Activated T-helper 1 cell treated with Interleukin-2 at 50 U/mL for 16 hours (primary cell): ENCODE results near the gene BSN.

Source experiments
- DNase-seq: peaks from one replicate; pipeline ENCODE4 v3.0.0-alpha.2; 2020; ENCODE audit warnings: low read depth

BSN gene

DNA sequence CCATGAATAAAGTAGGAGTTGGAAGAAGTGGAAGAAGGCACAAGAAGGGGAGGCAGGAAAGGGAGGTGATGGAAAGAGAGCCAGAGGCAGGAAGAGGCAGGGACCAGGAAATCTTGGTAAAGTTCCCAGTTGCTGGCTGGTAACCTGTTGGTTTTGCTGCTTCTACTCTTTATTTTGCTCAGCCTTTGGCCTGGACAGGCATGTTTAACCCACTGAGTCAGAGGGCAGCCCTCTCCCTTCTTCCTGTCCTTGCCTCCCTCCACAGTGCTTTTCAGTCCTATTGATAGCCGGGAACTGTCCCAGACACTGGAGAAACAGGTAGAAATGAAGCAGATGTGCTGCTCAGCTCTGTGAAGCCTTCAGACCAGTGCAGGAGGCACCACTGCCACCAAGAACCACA, 76.5 kb downstream of the BSN start:
- no peak for DNase-seq

DNA sequence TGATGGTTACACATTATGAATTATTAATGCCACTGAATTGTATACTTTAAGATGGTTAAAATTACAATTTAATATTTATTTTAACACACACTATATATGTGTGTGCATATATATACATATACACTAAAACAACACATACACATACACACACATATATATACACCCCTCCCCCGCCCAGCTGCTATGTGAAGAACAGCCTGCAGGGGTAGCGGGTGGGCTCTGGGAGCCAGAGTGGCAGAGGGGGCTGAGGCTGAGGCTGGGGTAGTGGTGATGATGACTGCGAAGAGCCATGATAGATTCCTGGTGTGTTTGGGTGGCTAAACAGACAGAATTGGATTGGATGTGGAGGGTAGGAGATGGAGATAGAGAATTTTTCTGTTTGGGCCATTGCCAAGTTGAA, 80.5 kb downstream of the BSN start:
- no peak for DNase-seq

DNA sequence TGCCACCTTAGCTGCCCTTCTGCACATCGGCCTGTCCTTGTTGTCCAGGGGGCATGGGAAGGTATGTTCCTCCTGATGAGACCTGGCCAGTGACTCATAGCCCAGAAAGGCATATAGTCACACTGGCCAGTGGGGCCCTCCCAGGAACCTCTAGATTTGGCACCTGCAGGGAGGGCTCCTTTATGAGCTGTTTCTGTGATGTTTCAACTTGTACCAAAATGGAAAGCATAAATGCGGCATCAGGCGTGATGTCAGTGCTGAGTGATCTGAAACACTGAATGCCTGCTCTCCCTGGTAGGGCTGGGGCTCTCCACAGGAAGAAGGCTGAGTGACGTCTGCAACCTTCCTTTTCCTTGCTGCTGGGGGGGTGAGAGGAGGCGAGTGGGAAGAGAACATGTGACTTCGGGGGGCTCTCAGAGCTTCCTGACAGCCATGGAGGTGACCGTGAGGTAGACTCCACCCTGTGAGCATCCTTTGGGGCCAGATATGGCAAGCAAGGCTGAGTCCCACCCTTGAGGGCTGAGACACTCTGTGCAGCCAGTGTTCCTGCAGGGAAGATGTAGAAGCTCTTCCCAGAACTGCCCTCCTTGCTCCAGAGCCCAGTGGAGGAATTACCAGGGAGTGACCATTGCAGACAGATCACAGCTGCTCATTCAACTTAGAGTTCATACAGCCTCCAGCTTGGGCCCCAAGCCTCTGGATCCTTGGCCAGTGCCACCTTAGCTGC, 82.8 kb downstream of the BSN start:
- DNase-seq = no peak

DNA sequence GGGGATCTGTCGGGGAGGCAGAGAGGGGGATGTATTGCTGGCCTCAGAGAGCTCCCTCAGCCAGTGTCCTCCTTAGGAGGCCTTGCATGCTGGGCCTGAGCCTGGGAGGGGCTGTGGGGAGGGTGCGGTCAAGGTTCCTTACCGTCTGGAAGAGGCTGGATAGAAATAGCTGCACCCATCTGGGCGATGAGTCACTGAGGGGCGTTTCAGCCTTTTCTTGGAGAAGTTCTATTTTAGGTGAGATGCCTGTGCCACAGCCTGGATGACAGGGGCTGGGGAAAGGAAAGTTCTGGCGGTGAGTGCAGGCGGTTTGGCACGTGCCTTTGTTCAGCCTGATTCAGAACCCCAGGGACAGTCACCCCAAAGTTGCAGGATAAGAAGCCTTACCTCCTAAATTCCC, 84.2 kb downstream of the BSN start:
- no peak for DNase-seq

DNA sequence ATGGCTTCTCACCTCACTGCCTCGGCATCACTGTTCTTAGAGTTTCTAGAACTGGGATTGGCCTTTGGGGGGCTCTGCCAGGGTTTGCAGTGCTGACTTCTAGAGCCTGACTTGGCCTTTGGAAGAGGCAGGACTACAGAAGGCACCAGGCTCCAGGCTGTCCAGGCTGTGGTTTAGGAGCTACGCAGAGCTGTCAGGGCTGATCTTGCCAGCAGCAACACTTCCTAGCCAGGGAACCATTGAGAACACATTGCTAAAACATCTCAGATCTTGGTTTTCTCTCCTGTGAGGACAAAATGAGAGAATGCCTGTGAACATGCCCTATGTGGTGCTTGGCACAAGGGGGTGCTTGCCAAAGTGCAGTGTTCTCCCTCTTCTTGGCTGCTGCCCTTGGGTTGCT, 85.3 kb downstream of the BSN start:
- DNase-seq = no peak

DNA sequence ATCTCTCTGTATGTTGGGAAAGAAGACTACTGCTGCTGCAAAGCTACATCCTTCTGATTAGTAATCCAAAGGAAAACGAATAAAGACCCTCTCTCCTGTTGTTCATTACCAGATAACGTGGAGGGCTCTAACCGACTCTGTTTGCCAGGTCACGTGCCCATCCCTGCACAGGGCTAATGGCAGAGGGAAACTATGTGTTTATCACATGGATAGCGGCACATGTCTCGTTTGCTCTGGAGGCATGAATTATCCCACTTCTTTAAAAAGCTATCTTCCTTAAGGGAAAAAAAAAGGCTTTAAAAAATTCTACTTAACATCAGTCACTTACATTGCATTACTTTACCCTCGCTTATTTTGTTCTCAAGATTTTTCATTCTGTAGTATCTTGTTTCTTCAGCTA, 87.0 kb downstream of the BSN start:
- DNase-seq = no peak

DNA sequence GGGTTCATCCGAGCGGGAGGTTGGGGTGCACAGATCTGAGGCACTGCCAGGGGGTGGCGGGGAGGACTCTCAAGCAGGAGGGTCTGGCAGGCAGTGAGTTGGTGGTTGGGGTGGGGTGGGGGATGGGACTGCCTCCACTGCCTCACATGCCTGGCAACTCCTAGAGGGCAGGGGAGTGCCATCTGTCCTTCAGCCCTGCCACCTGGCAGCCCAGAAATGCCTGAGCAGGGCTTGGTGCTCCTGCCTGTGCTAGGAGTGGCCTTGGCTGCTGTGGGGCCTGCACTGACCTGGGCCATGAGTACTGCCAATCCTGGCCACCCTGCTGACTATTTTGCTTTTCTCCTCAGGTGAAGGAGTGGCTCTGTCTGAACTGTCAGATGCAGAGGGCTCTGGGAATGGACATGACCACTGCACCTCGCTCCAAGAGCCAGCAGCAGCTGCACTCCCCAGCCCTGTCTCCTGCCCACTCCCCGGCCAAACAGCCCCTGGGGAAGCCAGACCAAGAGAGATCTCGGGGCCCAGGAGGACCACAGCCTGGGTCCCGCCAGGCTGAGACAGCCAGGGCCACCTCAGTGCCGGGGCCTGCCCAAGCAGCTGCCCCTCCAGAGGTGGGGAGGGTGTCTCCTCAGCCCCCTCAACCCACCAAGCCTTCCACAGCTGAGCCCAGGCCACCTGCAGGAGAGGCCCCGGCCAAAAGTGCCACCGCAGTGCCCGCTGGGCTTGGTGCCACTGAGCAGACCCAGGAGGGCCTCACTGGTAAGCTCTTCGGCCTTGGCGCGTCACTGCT, 87.8 kb downstream of the BSN start:
- DNase-seq = no peak

DNA sequence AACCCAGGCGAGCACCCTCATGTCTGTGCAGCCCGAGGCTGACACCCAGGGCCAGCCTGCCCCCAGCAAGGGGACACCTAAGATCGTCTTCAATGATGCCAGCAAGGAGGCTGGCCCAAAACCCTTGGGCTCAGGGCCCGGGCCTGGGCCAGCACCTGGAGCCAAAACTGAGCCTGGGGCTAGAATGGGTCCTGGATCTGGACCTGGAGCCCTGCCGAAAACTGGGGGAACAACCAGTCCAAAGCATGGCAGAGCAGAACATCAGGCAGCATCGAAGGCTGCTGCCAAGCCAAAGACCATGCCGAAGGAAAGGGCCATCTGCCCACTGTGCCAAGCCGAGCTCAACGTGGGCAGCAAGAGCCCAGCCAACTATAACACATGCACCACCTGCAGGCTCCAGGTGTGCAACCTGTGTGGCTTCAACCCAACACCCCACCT, 88.5 kb downstream of the BSN start:
- no peak for DNase-seq

DNA sequence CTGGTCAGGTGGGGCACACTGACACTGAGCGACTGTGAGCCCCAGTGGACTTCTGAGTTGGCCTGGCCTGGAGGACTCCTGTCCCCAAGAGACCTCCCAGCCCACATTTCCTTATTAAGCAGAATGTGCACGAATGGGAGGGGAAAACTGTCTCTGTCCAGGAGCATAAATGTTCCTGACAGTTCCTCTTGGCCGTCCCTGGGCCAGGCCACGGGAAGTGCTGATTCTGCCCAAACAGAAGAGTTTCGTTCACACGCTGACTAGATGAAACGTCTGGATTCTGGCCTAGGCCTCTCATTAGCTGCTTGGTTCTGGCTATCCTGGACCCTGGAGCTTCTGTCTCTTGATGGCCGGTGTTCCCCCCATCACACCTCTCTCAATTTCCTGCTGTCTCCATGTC, 90.4 kb downstream of the BSN start:
- DNase-seq = no peak

DNA sequence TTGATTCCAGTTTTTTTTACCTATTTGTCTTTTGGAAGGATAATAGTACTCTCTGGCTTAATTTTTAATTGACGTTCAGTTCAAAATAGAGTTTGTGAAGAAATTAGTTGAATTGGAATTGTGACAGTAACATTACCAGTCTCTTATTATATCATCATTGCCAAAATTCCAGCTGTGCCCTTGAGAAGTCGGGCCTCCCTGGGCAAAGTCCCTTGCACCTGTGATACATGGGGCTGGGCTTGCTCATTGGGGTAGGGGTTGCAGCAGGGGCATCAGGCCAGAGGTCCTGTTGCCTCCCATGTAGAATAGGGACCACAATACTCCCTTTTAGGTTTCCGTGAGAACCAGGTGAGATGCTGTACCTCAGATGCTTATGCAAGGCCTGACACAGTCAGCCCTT, 92.0 kb downstream of the BSN start:
- no peak for DNase-seq

DNA sequence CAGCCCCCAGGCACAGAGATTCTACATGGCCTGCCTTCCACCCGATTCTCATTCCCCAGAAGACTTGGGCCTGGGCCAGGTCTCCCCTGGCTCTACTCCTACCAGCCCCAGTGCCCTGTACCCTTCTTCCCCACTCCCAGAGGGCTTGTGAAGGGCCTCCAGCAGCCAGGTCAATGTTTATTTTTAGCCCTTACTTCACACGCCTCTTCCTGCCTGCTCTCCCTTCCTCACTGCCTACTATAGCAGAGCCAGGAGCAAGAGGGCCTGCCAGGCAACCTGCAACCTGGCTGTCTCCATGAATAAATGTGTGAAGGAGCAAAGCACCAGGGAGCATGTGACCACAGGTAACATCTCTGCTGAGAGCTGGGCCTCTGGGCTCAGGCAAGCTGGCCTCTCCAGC, 93.5 kb downstream of the BSN start:
- no peak for DNase-seq

DNA sequence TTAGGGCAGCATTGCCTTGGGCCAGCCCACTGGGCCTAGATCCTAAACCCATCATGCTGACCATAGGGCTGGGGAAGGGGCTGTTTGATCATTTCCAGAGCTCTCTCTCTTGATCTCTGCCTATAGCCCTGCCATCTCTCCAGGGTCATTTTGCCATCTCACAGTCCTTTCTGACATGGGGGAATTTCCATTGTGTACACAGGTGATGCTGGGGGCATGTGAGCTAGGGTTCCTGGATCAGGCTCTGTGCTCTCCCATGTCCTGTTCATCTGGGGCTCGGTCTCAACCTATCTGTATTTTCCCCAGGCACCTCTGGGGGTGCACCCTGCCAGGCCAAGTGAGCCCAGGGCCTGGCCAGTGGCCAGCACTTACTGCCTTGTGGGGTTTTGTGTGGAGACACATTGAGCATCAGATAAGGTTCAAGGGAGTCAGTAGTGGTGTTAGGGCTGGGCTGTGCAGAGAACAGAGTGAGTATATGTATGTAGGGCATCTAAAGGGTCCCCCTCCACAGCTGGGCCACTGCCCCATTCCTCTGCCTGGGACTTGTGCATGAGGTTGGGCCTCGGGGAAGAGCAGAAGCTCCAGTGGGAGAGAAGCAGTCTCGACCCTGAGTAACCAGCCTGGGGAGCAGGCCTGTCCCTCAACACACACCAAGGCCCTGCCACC, 94.2 kb downstream of the BSN start:
- no peak for DNase-seq

DNA sequence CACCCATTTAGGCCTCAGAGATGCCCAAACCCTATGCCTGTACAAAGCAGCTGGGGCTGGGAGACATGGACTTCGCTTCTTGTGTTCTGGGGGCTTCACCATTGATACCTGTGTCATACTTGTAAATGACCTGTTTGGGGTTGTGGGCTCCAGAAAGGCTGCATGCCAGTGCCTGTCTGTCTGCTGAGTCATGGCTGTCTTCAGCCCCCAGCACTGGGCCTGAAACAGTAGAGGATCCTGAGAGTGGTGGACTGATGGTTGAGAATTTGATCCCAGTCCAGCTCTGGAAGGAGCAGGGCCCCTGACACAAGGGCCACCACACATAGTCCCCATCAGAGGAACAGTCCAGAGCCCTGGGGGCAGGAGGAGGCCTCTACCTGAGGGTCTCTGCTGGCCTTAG, 95.3 kb downstream of the BSN start:
- DNase-seq = no peak

DNA sequence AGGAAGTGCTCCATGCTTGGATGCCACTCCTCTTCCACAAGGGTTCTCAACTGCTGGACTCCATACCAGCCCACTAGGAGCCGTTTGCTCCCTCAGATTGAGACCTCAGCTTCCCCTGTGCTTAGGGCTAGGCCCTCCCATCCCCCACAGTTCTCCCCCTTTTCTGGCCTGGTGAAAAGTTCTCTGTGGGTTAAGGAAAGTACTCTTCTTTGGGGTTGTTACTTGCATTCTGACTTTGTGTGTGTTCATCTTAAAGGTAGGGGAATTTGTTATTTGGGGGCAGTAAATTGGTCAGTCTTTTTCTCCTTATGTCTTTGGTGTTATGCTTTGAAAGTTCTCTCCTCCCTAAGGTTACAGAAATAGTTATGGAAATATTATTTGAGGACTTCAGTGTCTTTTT, 95.9 kb downstream of the BSN start:
- no peak for DNase-seq

DNA sequence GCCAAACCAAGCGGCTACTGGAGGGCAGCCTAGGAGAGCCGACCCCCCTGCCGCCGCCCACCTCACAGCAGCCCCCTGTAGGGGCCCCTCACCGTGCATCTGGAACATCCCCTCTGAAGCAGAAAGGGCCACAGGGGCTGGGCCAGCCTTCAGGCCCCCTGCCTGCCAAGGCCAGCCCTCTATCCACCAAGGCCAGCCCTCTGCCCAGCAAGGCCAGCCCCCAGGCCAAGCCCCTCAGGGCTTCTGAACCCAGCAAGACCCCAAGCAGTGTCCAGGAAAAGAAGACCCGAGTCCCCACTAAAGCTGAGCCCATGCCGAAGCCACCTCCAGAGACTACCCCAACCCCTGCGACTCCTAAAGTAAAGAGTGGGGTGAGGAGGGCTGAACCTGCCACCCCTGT, 96.4 kb downstream of the BSN start:
- no peak for DNase-seq

DNA sequence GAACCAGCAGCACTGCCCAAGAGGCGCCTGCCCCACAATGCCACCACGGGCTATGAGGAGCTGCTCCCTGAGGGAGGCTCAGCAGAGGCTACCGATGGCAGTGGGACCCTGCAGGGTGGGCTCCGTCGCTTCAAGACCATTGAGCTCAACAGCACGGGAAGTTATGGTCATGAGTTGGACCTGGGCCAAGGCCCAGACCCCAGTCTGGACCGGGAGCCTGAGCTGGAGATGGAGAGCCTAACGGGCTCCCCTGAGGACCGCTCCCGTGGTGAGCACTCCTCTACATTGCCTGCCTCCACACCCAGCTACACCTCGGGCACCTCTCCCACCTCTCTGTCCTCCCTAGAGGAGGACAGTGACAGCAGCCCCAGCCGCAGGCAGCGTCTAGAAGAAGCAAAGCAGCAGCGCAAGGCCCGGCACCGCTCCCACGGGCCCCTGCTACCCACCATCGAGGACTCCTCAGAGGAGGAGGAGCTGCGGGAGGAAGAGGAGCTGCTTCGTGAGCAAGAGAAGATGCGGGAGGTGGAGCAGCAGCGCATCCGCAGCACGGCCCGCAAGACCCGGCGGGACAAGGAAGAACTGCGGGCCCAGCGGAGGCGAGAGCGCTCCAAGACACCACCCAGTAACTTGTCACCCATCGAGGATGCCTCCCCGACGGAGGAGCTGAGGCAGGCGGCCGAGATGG, 98.1 kb downstream of the BSN start:
- no peak for DNase-seq

DNA sequence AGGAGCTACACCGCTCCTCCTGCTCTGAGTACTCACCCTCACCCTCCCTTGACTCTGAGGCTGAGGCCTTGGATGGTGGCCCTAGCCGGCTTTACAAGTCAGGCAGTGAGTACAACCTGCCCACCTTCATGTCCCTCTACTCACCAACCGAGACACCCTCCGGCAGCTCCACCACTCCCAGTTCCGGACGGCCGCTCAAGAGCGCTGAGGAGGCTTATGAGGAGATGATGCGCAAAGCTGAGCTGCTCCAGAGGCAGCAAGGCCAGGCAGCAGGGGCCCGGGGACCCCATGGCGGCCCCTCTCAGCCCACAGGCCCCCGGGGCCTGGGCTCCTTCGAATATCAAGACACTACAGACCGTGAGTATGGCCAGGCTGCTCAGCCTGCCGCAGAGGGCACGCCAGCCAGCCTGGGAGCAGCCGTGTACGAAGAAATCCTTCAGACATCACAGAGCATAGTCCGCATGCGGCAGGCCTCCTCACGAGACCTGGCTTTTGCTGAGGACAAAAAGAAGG, 98.7 kb downstream of the BSN start:
- no peak for DNase-seq

DNA sequence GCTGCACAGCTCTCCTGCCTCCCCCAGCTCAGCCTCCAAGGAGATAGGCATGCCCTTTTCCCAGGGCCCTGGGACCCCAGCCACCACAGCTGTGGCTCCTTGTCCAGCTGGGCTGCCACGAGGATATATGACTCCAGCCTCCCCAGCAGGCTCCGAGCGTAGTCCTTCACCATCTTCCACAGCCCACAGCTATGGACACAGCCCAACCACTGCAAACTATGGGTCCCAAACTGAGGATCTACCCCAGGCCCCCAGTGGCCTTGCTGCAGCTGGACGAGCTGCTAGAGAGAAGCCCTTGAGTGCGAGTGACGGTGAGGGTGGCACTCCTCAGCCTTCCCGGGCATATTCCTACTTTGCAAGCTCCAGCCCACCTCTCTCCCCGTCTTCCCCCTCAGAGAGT, 99.3 kb downstream of the BSN start:
- DNase-seq = no peak

DNA sequence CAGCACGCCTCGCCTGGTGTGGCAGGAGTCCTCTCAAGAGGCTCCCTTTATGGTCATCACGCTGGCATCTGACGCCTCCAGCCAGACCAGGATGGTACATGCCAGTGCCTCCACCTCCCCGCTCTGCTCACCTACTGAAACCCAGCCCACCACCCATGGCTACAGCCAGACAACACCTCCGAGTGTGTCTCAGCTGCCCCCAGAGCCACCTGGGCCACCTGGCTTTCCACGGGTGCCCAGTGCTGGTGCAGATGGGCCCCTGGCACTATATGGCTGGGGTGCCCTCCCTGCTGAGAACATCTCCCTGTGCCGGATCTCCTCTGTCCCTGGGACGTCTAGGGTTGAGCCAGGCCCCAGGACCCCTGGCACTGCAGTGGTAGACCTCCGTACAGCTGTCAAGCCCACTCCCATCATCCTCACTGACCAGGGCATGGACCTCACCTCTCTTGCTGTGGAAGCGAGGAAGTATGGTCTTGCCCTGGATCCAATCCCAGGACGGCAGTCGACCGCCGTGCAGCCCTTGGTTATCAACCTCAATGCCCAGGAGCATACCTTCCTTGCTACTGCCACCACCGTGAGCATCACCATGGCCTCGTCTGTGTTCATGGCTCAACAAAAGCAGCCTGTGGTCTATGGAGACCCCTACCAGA, 100.0 kb downstream of the BSN start:
- DNase-seq = no peak

DNA sequence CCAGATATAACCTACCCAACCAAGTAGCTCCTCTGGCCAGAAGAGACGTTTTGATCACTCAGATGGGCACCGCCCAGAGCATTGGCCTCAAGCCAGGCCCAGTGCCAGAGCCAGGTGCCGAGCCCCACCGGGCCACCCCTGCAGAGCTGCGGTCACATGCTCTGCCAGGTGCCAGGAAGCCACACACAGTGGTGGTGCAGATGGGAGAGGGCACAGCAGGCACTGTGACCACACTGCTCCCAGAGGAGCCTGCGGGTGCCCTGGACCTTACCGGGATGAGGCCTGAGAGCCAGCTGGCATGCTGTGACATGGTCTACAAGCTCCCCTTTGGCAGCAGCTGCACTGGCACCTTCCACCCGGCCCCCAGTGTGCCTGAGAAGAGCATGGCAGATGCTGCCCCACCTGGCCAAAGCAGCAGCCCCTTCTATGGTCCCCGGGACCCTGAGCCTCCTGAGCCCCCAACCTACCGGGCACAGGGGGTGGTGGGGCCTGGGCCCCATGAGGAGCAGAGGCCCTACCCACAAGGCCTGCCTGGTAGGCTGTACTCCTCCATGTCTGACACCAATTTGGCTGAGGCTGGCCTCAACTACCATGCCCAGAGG, 100.8 kb downstream of the BSN start:
- no peak for DNase-seq

DNA sequence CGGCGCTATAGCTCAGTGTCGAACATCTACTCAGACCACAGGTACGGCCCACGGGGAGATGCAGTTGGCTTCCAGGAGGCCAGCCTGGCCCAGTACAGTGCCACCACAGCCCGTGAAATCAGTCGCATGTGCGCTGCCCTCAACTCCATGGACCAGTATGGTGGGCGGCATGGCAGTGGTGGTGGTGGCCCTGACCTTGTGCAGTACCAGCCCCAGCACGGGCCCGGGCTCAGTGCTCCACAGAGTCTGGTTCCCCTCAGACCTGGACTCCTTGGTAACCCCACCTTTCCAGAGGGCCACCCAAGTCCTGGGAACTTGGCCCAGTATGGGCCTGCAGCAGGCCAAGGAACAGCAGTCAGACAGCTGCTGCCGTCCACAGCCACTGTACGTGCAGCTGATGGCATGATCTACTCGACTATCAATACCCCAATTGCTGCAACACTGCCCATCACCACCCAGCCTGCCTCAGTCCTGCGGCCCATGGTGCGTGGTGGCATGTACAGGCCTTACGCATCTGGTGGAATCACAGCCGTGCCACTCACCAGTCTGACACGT, 101.5 kb downstream of the BSN start:
- no peak for DNase-seq
